ENCODE measurements around the gene ANKS1B.

- TF ChIP-seq, protein P1, sequence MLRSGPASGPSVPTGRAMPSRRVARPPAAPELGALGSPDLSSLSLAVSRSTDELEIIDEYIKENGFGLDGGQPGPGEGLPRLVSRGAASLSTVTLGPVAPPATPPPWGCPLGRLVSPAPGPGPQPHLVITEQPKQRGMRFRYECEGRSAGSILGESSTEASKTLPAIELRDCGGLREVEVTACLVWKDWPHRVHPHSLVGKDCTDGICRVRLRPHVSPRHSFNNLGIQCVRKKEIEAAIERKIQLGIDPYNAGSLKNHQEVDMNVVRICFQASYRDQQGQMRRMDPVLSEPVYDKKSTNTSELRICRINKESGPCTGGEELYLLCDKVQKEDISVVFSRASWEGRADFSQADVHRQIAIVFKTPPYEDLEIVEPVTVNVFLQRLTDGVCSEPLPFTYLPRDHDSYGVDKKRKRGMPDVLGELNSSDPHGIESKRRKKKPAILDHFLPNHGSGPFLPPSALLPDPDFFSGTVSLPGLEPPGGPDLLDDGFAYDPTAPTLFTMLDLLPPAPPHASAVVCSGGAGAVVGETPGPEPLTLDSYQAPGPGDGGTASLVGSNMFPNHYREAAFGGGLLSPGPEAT (IDR thresholded peaks at IDR 0.05; ENCODE audit: low read depth): no peak
- TF ChIP-seq TAF1 (IDR thresholded peaks at IDR 0.05; ENCODE audit: borderline replicate concordance, low read depth, low read length): no peak
These were observed 1254.3 kb downstream of the ANKS1B start for GRCh38 chr12:98730412-98730811.
